ENCODE measurements around the gene ALPK3. TPM values are rescaled to one million over a fixed set of nuclear protein-coding genes. Genes with fewer than 3 reads are reported as not detected.
A peak's percentile ranks its signal among the peaks of the same experiment; 100 is the strongest.

Gene ALPK3
- total RNA-seq, 4 donors from 2014 or later, result 0.42 to 1.4 (median 0.46) TPM

- intact Hi-C loops (cut with DNase I; ENCODE audit: low total_unique reads), result no loop called here
- TF ChIP-seq, protein P1, sequence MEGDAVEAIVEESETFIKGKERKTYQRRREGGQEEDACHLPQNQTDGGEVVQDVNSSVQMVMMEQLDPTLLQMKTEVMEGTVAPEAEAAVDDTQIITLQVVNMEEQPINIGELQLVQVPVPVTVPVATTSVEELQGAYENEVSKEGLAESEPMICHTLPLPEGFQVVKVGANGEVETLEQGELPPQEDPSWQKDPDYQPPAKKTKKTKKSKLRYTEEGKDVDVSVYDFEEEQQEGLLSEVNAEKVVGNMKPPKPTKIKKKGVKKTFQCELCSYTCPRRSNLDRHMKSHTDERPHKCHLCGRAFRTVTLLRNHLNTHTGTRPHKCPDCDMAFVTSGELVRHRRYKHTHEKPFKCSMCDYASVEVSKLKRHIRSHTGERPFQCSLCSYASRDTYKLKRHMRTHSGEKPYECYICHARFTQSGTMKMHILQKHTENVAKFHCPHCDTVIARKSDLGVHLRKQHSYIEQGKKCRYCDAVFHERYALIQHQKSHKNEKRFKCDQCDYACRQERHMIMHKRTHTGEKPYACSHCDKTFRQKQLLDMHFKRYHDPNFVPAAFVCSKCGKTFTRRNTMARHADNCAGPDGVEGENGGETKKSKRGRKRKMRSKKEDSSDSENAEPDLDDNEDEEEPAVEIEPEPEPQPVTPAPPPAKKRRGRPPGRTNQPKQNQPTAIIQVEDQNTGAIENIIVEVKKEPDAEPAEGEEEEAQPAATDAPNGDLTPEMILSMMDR (IDR thresholded peaks at IDR 0.05), result no peak
- TF ChIP-seq POLR2A (IDR thresholded peaks at IDR 0.05), result no peak
- no peak overlapping the region for H3K4me3 ChIP-seq (ENCODE audit: low read depth, poor library complexity, severe bottlenecking)
- 94% methylated on average over 4 of the region's 4 CpGs for WGBS, 2 donors
- no peak for DNase-seq (ENCODE audit: low spot score in 2 of 2)
Observed at GRCh38 chr15:84794162-84794547, 23.0 kb upstream of the ALPK3 start.

DNA sequence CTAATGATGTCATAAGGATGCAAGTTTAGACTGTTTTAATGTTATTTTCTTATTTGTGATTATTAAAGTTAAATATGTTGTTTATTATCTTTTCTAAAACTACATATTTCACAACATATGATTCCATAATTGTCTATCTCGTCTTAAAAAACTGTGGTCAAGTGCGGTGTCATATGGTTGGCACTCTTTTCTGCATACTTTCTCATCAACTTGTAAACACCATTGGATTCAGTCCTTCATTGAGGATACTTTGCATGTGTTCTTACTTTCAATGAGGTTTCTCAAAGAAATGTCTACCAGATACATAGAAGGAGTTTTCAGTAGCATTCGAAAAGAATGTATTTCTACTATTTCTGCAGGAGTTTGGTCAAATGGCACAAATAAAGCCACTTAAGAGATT lies 22.0 kb upstream of the ALPK3 start:
- no peak for TF ChIP-seq POLR2A (IDR thresholded peaks at IDR 0.05)
- TF ChIP-seq, protein P1 (IDR thresholded peaks at IDR 0.05), result no peak
- 85 to 86% methylated on average over 3 of the region's 3 CpGs for WGBS, 2 donors
- H3K4me3 ChIP-seq (ENCODE audit: low read depth, poor library complexity, severe bottlenecking), result no peak overlapping the region
- intact Hi-C loops (cut with DNase I; ENCODE audit: low total_unique reads), result no loop called here
- no peak for DNase-seq (ENCODE audit: low spot score in 2 of 2)

DNA sequence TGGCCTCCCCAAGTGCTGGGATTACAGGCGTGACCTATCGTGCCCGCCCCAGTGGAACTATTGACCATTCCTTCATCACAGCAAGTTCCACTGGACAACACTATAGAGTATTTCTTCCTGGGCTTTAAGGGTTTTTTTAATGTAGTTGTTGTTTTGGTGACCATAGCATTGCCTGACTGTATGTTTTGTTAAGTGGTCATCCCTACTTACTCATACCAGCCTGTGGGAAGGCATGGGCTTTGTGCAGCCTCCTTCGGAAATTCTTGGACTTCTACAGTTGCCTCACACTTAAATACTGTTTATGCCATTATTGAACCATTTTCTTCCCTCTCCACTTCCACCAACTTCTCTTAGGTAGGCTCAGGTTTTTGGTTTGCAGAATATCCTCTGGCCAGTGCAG lies 19.9 kb upstream of the ALPK3 start:
- no peak for DNase-seq (ENCODE audit: low spot score in 2 of 2)
- intact Hi-C loops (cut with DNase I; ENCODE audit: low total_unique reads), result no loop called here
- WGBS, 2 donors, result 99% methylated on average over 4 of the region's 4 CpGs
- no peak for TF ChIP-seq POLR2A (IDR thresholded peaks at IDR 0.05)
- TF ChIP-seq, protein P1 (IDR thresholded peaks at IDR 0.05), result no peak
- no peak overlapping the region for H3K4me3 ChIP-seq (ENCODE audit: low read depth, poor library complexity, severe bottlenecking)

DNA sequence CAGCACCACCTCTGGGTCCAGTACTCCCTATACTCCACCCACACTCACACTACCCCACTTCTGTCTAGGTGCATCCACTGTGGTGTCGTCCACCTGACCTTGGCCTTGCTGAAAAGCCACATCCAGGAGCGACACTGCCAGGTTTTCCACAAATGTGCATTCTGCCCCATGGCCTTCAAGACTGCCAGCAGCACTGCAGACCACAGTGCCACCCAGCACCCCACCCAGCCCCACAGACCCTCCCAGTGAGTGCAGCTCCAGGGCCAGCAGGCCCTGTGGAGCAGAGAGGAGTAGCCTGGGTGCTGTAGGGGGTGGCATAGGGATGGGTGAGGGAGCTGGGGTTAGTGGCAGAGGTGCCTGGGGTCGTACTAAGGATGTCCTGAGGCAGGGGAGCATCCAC lies 19.4 kb upstream of the ALPK3 start:
- no peak for DNase-seq (ENCODE audit: low spot score in 2 of 2)
- TF ChIP-seq, protein P1 (IDR thresholded peaks at IDR 0.05), result no peak
- no peak for TF ChIP-seq POLR2A (IDR thresholded peaks at IDR 0.05)
- H3K4me3 ChIP-seq (ENCODE audit: low read depth, poor library complexity, severe bottlenecking), result no peak overlapping the region
- 90 to 95% methylated on average over 3 of the region's 3 CpGs for WGBS, 2 donors
- intact Hi-C loops (cut with DNase I; ENCODE audit: low total_unique reads), result no loop called here

DNA sequence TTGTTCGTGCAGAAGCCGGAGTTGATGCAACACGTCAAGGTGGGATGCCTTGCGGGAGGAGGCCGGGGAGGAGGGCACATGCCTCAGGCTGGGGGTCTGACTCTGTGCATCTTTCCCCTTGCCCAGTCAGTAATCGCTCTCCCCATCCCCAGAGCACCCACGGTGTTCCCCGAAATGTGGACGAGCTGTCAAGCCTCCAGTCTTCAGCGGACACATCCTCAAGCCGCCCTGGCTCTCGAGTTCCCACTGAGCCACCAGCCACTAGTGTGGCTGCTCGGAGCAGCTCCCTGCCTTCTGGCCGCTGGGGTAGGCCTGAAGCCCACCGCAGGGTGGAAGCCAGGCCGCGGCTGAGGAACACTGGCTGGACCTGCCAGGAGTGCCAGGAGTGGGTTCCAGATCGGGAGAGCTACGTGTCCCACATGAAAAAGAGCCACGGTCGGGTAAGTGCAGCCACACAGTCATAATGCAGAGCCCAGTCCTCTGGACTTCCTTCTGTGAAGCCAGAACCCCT lies 18.7 kb upstream of the ALPK3 start:
- TF ChIP-seq POLR2A (IDR thresholded peaks at IDR 0.05), result no peak
- TF ChIP-seq, protein P1 (IDR thresholded peaks at IDR 0.05), result no peak
- 94 to 96% methylated on average over 16 to 21 of the region's 21 CpGs for WGBS, 2 donors
- no peak overlapping the region for H3K4me3 ChIP-seq (ENCODE audit: low read depth, poor library complexity, severe bottlenecking)
- intact Hi-C loops (cut with DNase I; ENCODE audit: low total_unique reads), result no loop called here
- no peak for DNase-seq (ENCODE audit: low spot score in 2 of 2)

GRCh38 chr15:84799511-84800187 lies 17.5 kb upstream of the ALPK3 start:
- intact Hi-C loops (cut with DNase I; ENCODE audit: low total_unique reads), result no loop called here
- 83 to 92% methylated on average over 9 to 10 of the region's 10 CpGs for WGBS, 2 donors

More at GRCh38 chr15:84799511-84800187, 17.5 kb upstream of the ALPK3 start:
- DNase-seq (ENCODE audit: low spot score in 2 of 2), result peak in 1 of 2 donors; percentile 56
- H3K4me3 ChIP-seq (ENCODE audit: low read depth, poor library complexity, severe bottlenecking), result no peak overlapping the region
- no peak for TF ChIP-seq POLR2A (IDR thresholded peaks at IDR 0.05)
- TF ChIP-seq, protein P1 (IDR thresholded peaks at IDR 0.05), result no peak

Data from lower leg skin (tissue), 4 donors.